Esophagus squamous epithelium (tissue), 4 donors: ENCODE results near the gene LGALS13.

Source experiments
- POLR2A ChIP-seq, 4 donors: fragments of 450-650 bp; IDR thresholded peaks; one replicate each; pipeline ENCODE4 v1.6.1; 2017; ENCODE audit warnings: antibody characterized with exemption in 4 of 4, mild to moderate bottlenecking in 4 of 4, moderate library complexity in 3 of 4
- TF ChIP-seq, protein P1 (sequence below), 6 experiments: fragments of 450-650 bp in 4 of 6; fragments of 200-600 bp in 2 of 6; sonication (generic) in 2 of 6; IDR thresholded peaks; one replicate each; pipeline ENCODE4 v1.5.1; 2016 to 2019; ENCODE audit warnings: antibody characterized with exemption in 6 of 6, mild to moderate bottlenecking in 4 of 6, moderate library complexity in 4 of 6

DNA sequence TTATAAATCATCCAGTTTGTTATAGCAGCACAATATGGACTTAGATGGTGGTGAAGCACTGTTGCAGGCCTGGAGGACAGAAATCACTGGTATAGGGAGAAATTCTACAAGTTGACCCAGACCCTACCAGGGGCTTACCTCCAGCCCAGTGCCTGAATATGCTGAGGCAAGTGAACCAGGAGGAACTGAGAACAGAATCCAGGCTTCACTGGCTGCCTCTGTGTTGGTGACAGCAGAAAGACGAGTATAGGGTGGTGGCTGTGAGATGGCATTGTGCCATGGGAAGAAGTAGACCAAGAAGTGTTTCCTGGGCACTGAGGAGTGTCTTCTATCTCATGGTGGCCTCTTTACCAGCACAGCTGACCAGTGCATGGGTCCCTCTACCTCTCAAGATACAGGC lies 46.4 kb upstream of the LGALS13 start:
- TF ChIP-seq, protein P1, sequence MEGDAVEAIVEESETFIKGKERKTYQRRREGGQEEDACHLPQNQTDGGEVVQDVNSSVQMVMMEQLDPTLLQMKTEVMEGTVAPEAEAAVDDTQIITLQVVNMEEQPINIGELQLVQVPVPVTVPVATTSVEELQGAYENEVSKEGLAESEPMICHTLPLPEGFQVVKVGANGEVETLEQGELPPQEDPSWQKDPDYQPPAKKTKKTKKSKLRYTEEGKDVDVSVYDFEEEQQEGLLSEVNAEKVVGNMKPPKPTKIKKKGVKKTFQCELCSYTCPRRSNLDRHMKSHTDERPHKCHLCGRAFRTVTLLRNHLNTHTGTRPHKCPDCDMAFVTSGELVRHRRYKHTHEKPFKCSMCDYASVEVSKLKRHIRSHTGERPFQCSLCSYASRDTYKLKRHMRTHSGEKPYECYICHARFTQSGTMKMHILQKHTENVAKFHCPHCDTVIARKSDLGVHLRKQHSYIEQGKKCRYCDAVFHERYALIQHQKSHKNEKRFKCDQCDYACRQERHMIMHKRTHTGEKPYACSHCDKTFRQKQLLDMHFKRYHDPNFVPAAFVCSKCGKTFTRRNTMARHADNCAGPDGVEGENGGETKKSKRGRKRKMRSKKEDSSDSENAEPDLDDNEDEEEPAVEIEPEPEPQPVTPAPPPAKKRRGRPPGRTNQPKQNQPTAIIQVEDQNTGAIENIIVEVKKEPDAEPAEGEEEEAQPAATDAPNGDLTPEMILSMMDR (IDR thresholded peaks at IDR 0.05): no peak
- TF ChIP-seq POLR2A (IDR thresholded peaks at IDR 0.05): no peak
